GM12878 (cell line): ENCODE data around the gene KIZ.

ENCODE experiments used
- ATF2 ChIP-seq: IDR thresholded peaks from 2 replicates; pipeline ENCODE4 v1.6.1; 2012; ENCODE audit warnings: low read length, inconsistent platforms
- CTCF ChIP-seq, 3 experiments: IDR thresholded peaks in 2 of 3; conservative IDR thresholded peaks in 1 of 3; 2 replicates each; pipeline ENCODE4 v1.5.1; 2011; ENCODE audit warnings: low read depth in 3 of 3, low read length in 3 of 3, mild to moderate bottlenecking in 3 of 3, control low read depth in 2 of 3, moderate library complexity in 2 of 3, inconsistent platforms in 1 of 3, mixed read lengths in 1 of 3; ENCODE audit not compliant: control insufficient read depth in 2 of 3, insufficient read depth in 1 of 3; ENCODE audit errors: extremely low read depth in 1 of 3
- ESRRA ChIP-seq: IDR thresholded peaks from 2 replicates; pipeline ENCODE4 v1.6.1; 2012; ENCODE audit warnings: mild to moderate bottlenecking, low read length, improper control_type of control experiment
- FOXK2 ChIP-seq: fragments of 450-650 bp; IDR thresholded peaks from 2 replicates; pipeline ENCODE4 v1.6.1; 2017; ENCODE audit warnings: mild to moderate bottlenecking, moderate library complexity
- MXI1 ChIP-seq: fragments of 150-350 bp; IDR thresholded peaks from 2 replicates; pipeline ENCODE4 v1.6.1; 2011; ENCODE audit warnings: low read depth, mild to moderate bottlenecking, inconsistent platforms, low read length, improper control_type of control experiment
- POLR2A ChIP-seq: IDR thresholded peaks from 2 replicates; pipeline ENCODE4 v1.6.1; 2011; ENCODE audit warnings: low read depth, mild to moderate bottlenecking, low read length
- RAD51 ChIP-seq: fragments of 450-650 bp; IDR thresholded peaks from 2 replicates; pipeline ENCODE4 v1.6.1; 2016; ENCODE audit warnings: moderate library complexity, mild to moderate bottlenecking, inconsistent platforms
- TBL1XR1 ChIP-seq: IDR thresholded peaks from 2 replicates; pipeline ENCODE4 v1.6.1; 2012; ENCODE audit warnings: low read depth, low read length, improper control_type of control experiment
- TCF12 ChIP-seq: IDR thresholded peaks from 2 replicates; pipeline ENCODE4 v1.6.1; 2011; ENCODE audit warnings: low read depth, mild to moderate bottlenecking, low read length
- ZNF274 ChIP-seq: IDR thresholded peaks from one replicate; pipeline ENCODE4 v1.8.0; 2011; ENCODE audit not compliant: insufficient read length, insufficient read depth
- TF ChIP-seq, protein P1 (sequence below): IDR thresholded peaks from 2 replicates; pipeline ENCODE4 v1.6.1; 2012; ENCODE audit warnings: improper control_type of control experiment, low read depth, low read length; ENCODE audit not compliant: insufficient replicate concordance
- TF ChIP-seq, protein P2 (sequence below): fragments of 150-350 bp; IDR thresholded peaks from 2 replicates; pipeline ENCODE4 v1.6.1; 2014; ENCODE audit warnings: mild to moderate bottlenecking, low read depth, low read length

DNA sequence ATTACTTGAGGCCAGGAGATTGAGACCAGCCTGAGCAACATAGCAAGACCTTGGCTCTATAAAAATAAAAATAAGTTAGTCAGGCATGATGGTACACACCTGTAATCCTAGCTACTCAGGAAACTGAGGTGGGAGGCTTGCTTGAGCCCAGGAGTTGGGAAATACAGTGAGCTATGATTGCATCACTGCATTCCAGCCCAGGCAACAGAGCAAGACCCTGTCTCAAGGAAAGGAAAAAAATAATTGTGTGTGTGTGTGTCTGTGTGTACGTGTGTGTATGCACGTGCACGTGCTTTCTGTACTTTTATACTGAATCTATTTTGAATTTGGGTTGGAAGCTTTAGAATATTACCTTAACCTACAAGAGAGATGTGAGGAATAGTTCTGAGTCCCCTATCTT is 58.9 kb downstream of the KIZ start:
- TF ChIP-seq TCF12 = no peak
- TF ChIP-seq, protein P1, sequence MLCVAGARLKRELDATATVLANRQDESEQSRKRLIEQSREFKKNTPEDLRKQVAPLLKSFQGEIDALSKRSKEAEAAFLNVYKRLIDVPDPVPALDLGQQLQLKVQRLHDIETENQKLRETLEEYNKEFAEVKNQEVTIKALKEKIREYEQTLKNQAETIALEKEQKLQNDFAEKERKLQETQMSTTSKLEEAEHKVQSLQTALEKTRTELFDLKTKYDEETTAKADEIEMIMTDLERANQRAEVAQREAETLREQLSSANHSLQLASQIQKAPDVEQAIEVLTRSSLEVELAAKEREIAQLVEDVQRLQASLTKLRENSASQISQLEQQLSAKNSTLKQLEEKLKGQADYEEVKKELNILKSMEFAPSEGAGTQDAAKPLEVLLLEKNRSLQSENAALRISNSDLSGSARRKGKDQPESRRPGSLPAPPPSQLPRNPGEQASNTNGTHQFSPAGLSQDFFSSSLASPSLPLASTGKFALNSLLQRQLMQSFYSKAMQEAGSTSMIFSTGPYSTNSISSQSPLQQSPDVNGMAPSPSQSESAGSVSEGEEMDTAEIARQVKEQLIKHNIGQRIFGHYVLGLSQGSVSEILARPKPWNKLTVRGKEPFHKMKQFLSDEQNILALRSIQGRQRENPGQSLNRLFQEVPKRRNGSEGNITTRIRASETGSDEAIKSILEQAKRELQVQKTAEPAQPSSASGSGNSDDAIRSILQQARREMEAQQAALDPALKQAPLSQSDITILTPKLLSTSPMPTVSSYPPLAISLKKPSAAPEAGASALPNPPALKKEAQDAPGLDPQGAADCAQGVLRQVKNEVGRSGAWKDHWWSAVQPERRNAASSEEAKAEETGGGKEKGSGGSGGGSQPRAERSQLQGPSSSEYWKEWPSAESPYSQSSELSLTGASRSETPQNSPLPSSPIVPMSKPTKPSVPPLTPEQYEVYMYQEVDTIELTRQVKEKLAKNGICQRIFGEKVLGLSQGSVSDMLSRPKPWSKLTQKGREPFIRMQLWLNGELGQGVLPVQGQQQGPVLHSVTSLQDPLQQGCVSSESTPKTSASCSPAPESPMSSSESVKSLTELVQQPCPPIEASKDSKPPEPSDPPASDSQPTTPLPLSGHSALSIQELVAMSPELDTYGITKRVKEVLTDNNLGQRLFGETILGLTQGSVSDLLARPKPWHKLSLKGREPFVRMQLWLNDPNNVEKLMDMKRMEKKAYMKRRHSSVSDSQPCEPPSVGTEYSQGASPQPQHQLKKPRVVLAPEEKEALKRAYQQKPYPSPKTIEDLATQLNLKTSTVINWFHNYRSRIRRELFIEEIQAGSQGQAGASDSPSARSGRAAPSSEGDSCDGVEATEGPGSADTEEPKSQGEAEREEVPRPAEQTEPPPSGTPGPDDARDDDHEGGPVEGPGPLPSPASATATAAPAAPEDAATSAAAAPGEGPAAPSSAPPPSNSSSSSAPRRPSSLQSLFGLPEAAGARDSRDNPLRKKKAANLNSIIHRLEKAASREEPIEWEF = no peak
- no peak for TF ChIP-seq CTCF (IDR thresholded peaks at IDR 0.05 in 2 of 3, conservative IDR thresholded peaks at IDR 0.05 in 1 of 3; ENCODE audit: control insufficient read depth in 2 of 3, extremely low read depth in 1 of 3, insufficient read depth in 1 of 3, low read depth in 3 of 3, low read length in 3 of 3)
- no peak for TF ChIP-seq MXI1
- TF ChIP-seq FOXK2 = no peak
- no peak for TF ChIP-seq ESRRA
- no peak for TF ChIP-seq POLR2A
- no peak for TF ChIP-seq ATF2
- no peak for TF ChIP-seq ZNF274
- TF ChIP-seq TBL1XR1 = no peak
- TF ChIP-seq RAD51 = no peak
- TF ChIP-seq, protein P2, sequence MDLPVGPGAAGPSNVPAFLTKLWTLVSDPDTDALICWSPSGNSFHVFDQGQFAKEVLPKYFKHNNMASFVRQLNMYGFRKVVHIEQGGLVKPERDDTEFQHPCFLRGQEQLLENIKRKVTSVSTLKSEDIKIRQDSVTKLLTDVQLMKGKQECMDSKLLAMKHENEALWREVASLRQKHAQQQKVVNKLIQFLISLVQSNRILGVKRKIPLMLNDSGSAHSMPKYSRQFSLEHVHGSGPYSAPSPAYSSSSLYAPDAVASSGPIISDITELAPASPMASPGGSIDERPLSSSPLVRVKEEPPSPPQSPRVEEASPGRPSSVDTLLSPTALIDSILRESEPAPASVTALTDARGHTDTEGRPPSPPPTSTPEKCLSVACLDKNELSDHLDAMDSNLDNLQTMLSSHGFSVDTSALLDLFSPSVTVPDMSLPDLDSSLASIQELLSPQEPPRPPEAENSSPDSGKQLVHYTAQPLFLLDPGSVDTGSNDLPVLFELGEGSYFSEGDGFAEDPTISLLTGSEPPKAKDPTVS = no peak
